Fibroblast of pulmonary artery (primary cell): Measurements from ENCODE around the gene FOXP1.

Experiments used
- DNase-seq: peaks from one replicate; pipeline ENCODE4 v3.0.0-alpha.2; 2010; ENCODE audit warnings: low read depth
- H3K4me3 ChIP-seq: replicated peaks from 2 replicates; pipeline ENCODE4 v1.5.1; 2011; ENCODE audit warnings: low read depth, mild to moderate bottlenecking, control low read depth, low read length, moderate library complexity
- CTCF ChIP-seq: IDR thresholded peaks from 2 replicates; pipeline ENCODE4 v1.5.1; 2011; ENCODE audit warnings: mild to moderate bottlenecking, control low read depth, low read length, inconsistent platforms; ENCODE audit errors: missing control alignments

FOXP1 gene

GRCh38 chr3:71307991-71308697 lies 275.4 kb downstream of the FOXP1 start:
- peak; percentile 27 for DNase-seq
- TF ChIP-seq CTCF = no peak
- H3K4me3 ChIP-seq = peak overlapping the region; percentile 8

GRCh38 chr3:71305231-71306206 lies 278.0 kb downstream of the FOXP1 start:
- no peak for TF ChIP-seq CTCF
- H3K4me3 ChIP-seq = peak overlapping the region; percentile 29
- DNase-seq = peak; percentile 32

- H3K4me3 ChIP-seq = no peak overlapping the region
- peak; percentile 57 for TF ChIP-seq CTCF
- DNase-seq = peak; percentile 78
These were observed 278.8 kb downstream of the FOXP1 start for GRCh38 chr3:71304684-71305083.

- H3K4me3 ChIP-seq = no peak overlapping the region
- DNase-seq = no peak
- TF ChIP-seq CTCF = no peak
These were observed 279.3 kb downstream of the FOXP1 start for GRCh38 chr3:71304247-71304646.

- TF ChIP-seq CTCF = no peak
- H3K4me3 ChIP-seq = no peak overlapping the region
- DNase-seq = no peak
These were observed 279.8 kb downstream of the FOXP1 start for GRCh38 chr3:71303627-71304200.

GRCh38 chr3:71302604-71303003 lies 280.9 kb downstream of the FOXP1 start:
- H3K4me3 ChIP-seq = no peak overlapping the region
- no peak for TF ChIP-seq CTCF
- no peak for DNase-seq
